CD4-positive, alpha-beta T cell treated with Interleukin-21 for 1 hour (primary cell): ENCODE measurements around the gene MBTD1.
"Not testable (repeated sequence)": the region's sequence is repeated elsewhere in the genome, so short reads cannot be mapped to it uniquely, and the experiment has no call there.

Source experiments
- DNase-seq: peaks from one replicate; pipeline ENCODE4 v3.0.0-alpha.2; 2020

The MBTD1 gene

GRCh38 chr17:51259564-51260236 is at the start of gene MBTD1:
MBTD1 (minus strand) TSS chr17:51260049; CDS start chr17:51225161, 34,888 bp downstream.
- peak; percentile 96 for DNase-seq

DNA sequence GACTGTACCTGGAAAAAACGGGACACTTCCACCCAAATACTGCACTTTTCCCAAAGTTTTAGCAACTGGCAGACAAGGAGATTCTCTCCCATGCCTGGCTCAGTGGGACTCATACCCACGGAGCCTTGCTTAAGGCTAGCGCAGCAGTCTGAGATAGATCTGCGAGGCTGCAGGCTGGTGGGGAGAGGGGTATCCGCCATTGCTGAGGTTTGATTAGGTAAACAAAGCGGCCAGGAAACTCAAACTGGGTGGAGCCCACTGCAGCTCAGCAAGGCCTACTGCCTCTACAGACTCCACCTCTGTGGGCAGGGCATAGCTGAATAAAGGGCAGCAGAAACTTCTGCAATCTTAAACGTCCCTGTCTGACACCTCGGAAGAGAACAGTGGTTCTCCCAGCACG is 45.3 kb upstream of the MBTD1 start:
- no peak for DNase-seq

GRCh38 chr17:51299859-51300258 is 40.0 kb upstream of the MBTD1 start:
- no peak for DNase-seq

- peak; percentile 32 for DNase-seq
Observed at GRCh38 chr17:51298508-51299371, 38.9 kb upstream of the MBTD1 start.

- DNase-seq = not testable (repeated sequence)
Observed at GRCh38 chr17:51294338-51294737, 34.5 kb upstream of the MBTD1 start.

- no peak for DNase-seq
Observed at GRCh38 chr17:51289696-51290111, 29.9 kb upstream of the MBTD1 start.

GRCh38 chr17:51287412-51287811 is 27.6 kb upstream of the MBTD1 start:
- no peak for DNase-seq

DNA sequence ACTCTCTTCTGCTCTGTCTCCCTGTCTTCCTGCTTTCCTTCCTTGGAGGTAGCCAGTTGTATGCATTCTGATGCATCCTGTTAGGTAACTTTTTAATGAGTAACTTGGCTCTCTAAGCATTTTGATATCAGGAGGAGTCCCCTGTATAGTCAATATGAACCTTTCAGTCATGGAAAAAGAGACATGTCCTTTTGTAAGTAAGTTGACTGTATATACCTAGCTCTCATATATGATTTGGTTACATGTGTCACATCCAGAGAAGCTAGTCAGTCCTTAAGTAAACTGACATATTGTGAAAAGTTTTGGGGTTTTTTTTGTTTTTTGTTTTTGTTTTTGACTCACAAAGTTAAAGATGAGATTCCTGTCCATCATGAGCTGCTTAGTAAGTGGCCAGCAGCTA is 19.3 kb upstream of the MBTD1 start:
- no peak for DNase-seq

- no peak for DNase-seq
Observed at GRCh38 chr17:51275381-51275780, 15.5 kb upstream of the MBTD1 start.

DNA sequence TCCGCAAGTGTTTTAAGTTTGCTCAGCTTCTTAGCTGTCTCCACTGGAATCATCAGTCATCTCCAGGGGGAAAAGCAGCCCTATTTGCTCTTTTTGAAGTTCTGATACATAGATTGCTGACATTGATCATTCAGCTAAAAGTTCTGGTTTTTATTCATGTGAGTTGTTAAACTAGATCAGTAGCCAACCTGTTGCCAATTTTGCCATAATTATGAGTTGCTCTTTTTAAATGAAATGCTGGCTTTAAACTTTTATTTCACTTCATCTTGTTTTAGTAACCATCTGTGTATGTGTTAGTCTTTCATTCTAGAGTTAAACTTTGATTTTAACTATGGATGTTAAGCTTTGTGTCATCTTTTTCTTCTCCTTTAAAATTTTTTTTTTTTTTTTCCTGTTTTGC is 13.0 kb upstream of the MBTD1 start:
- DNase-seq = no peak

GRCh38 chr17:51270636-51271035 is 10.8 kb upstream of the MBTD1 start:
- DNase-seq = no peak

- no peak for DNase-seq
Observed at GRCh38 chr17:51269991-51270390, 10.1 kb upstream of the MBTD1 start.

DNA sequence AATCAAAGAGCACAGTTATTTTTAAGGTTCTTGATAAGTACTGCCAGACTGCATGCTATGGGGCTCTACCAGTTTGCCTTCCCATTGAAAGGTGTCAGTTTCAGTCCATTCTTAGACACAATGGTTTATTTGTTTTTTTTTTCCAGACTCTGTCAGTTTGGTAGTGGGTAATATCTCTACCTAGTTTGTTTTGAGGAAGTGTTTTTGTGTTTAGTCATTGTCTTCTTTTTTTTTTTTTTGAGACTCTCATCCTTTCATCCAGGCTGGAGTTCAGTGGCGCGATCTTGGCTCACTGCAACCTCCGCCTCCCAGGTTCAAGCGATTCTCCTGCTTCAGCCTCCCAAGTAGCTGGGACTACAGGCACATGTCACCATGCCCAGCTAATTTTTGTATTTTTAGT is 4.6 kb upstream of the MBTD1 start:
- not testable (repeated sequence) for DNase-seq

DNA sequence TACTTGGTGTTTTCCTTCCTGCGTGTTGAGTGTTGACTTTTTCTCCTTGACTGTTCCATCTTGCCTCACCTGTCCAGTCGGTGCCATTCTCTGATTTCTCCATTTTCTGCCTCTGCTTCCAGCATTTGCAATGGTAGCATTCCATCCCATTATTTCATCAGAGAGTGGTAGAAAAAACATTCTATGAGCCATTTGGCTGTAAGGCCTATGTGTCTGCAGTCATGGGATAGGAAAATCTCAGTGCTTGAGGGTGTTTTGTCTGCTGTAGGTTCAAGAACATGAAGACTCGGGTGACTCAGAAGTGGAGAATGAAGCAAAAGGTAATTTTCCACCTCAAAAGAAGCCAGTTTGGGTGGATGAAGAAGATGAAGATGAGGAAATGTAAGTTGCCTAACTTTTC is 3.2 kb upstream of the MBTD1 start:
- no peak for DNase-seq

DNA sequence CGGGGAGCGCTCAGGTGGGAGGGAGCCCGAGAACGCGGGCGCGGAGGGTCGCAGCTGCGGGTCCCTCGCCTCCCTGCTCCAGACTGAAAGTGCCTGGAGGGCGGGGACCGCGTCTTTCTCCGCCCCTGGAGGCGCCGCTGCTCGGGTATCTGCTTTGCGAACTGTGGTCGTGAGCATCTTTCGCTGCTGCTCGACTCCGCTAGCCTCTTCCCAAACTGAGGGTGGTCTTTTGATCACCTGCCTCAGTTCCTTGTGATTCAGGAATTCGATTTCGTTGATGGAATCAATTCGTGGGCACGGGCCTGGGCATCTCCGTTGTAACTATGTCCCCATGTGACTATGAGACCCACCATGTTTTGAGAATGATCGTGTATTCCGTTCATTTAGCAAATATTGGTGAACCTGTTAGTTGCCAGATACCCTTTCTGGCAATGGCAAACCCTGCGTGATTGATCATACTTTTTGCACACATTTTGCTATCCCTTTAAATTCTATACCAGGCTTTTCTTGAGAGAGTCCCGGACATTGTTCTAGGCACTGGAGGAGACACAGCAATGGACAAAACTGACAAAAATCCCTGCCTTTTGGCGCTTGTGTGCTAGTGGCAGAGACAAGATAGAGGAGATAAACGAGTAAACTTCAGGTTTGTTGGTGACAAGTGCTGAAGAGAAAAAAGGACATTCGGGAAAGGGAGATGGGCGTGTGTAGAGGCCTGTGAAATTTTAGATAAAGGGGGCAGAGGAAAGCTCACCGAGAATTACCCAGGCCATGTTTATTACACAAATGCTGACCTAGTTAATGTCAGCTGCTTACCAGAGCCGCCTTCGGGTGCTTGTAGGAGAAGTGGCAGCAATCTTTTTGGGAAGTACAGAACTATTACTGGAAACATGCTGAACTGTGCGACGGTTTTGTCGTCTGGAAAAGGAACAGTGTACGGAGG is 1.4 kb upstream of the MBTD1 start:
- DNase-seq = peak; percentile 8

DNA sequence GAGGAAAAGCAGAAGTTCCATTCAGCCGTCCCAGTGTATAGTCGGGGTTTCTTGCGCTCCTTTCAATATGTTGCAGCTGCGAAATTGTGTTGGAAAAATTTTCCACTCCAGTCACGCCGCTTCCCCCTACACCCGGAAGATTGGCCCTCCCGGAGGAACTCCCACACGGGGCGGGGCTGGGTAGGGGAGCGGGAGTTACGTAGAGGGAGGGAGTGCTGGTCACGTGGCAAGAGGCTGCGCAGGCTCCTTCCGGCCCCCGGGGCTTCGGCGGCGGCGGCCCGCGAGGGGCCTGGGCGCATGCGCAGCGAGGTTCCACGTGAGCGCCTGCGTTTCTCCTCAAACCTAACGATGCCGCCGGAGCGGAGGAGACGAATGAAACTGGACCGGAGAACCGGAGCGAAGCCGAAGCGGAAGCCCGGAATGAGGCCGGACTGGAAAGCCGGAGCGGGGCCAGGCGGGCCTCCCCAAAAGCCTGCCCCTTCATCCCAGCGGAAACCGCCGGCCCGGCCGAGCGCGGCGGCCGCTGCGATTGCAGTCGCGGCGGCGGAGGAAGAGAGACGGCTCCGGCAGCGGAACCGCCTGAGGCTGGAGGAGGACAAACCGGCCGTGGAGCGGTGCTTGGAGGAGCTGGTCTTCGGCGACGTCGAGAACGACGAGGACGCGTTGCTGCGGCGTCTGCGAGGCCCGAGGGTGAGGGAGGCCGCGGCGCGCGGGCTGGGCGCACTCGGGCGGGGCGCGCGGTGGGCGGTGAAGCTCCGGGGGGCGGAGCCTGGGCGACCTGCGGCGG is 581 bp upstream of the MBTD1 start, which contains the start of gene UTP18:
Gene UTP18 (plus strand): TSS at position 310 of the 787 bp plus-strand sequence. CDS start 39 bp downstream, at position 349.
- DNase-seq = peak; percentile 97

DNA sequence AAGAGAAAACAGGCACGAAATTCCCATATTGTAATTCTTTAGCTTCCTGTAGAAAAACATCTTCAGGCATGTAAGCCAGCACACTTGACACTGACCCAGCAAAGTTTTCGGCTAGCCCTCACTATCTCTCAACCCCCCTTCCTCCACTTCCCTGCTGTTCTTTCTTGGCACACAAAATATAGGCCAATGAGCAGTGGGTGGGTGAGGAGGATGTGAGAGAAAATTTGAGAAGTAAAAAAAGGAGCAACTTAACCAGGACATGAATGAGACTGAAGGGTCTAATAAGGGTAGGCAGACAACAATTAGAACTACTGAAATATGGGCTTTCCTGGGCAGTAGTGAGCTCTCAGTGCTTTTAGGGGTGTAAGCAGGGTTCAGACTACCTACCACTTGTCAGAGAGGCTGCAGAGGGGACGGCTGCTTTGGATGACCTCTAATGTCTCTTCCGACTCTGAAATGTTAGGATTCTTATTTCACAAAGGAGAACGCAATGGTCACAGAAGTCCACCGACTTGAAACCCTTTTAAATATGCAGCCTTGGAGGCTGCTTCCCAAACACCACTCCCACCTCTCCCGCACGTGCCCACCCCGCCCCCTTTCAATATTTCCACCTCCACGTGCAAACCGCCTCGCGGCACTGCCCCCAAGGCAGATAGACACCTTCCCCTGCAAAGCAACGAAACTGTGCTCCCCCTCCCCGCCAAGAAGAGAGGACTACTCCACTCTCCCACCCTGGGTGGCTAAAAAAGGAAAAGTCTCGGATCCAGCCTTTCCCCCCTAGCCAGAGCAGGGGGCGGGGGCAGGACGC is 889 bp downstream of the MBTD1 start:
- no peak for DNase-seq

DNA sequence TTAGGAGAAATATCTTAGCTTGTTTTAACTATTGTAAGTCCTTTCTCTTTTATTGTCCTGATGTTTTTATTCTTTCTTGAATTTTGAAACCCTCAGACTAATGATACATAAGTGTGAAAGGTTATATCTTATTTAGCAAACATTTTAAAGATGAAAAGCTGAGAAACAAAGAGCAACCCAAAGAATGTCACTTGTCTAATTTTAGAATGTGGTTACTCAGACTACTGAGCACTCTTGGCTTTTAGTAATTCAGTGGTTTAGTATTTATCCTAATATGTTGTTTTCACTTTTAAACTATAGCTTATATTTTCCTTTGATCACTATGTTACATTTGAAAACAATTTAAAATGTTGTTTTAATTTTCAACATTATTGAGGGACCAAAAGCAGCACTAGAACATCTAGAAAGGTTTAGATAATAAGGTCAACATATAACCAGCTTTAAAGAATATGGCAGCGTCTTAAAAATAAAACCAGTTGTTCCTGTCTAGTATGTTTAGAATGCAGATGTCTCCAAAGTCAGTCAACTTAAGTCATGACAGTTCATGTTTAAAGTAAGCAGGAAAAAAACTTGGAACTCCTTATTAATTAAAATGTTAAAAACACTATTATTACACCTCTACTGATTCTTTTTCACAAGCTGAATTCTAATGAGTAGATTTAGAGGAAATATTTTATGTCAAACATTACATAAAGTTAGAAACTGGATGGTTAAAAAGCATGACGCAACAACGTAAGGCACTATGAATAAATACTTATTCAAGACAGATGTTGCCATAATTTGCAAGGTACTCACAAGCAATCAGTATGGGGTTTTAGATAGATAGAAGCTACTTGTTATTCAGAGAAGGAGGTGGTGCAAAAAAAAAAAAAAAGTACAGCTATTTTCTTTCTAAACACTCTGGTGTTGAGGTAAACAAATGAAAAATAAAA is 2.4 kb downstream of the MBTD1 start:
- no peak for DNase-seq

GRCh38 chr17:51256101-51256500 is 3.7 kb downstream of the MBTD1 start:
- DNase-seq = no peak

DNA sequence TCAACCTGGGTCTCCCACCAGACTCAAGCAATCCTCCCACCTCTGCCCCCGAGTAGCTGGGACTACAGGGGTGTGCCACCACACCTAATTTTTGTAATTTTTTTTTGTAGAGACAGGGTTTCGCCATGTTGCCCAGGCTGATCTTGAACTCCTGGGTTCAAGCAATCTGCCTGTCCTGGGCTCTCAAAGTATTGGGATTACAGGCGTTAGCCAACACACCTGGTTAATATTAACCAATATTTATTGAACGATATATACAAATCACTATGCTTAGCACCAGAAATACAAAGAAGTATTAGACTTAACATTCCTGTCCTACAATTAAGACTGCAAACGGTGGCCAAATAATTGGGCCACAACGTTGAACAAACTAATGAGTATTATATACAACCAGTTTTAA is 4.2 kb downstream of the MBTD1 start:
- DNase-seq = no peak
